ENCODE results near the gene KIR3DL3.
"Not testable (repeated sequence)": the region's sequence is repeated elsewhere in the genome, so short reads cannot be mapped to it uniquely, and the experiment has no call there.

KIR3DL3 gene

DNA sequence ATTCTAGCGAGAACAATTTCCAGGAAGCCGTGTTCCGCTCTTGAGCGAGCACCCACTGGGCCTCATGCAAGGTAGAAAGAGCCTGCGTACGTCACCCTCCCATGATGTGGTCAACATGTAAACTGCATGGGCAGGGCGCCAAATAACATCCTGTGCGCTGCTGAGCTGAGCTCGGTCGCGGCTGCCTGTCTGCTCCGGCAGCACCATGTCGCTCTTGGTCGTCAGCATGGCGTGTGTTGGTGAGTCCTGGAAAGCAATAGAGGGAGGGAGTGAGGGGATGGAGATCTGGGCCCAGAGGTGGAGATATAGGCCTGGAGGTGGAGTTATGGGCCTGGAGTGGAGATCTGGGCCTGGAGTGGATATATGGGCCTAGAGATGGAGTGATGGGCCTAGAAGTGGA, 45.4 kb downstream of the KIR3DL3 start, which contains the start of gene KIR2DL1:
KIR2DL1 (plus strand) TSS at position 148 of the 400 bp plus-strand sequence; CDS start at position 206, 58 bp downstream.
- H3K4me1 ChIP-seq, H3K9ac ChIP-seq, H3K4me2 ChIP-seq, H4K20me1 ChIP-seq, H3K4me3 ChIP-seq, H3K27me3 ChIP-seq, H3K36me3 ChIP-seq, H3K27ac ChIP-seq: not testable (repeated sequence)
- peaks cover 13% of the 10 kb centered on the region for H3K9me3 ChIP-seq

DNA sequence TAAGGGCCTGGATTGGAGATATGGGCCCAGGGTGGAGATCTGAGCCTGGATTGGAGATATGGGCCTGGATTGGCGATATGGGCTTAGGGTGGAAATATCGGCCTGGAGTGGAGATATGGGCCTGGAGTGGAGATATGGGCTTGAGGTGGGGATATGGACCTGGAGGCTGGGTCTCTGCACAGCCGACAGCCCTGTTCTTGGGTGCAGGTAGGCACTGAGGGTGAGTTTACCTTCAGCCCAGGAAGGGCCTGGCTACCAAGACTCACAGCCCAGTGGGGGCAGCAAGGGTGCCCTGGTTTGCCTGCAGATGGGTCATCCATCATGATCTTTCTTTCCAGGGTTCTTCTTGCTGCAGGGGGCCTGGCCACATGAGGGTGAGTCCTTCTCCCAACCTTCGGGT, 46.3 kb downstream of the KIR3DL3 start:
- H3K9me3 ChIP-seq, H3K36me3 ChIP-seq, H3K4me1 ChIP-seq, H3K4me3 ChIP-seq, H3K4me2 ChIP-seq, H3K27ac ChIP-seq, H3K9ac ChIP-seq, H4K20me1 ChIP-seq, H3K27me3 ChIP-seq: not testable (repeated sequence)

GRCh38 chr19:54771018-54771960, 47.0 kb downstream of the KIR3DL3 start:
- H3K4me1 ChIP-seq, H3K27me3 ChIP-seq, H3K9ac ChIP-seq, H3K4me2 ChIP-seq, H4K20me1 ChIP-seq, H3K27ac ChIP-seq, H3K9me3 ChIP-seq, H3K36me3 ChIP-seq, H3K4me3 ChIP-seq: not testable (repeated sequence)

DNA sequence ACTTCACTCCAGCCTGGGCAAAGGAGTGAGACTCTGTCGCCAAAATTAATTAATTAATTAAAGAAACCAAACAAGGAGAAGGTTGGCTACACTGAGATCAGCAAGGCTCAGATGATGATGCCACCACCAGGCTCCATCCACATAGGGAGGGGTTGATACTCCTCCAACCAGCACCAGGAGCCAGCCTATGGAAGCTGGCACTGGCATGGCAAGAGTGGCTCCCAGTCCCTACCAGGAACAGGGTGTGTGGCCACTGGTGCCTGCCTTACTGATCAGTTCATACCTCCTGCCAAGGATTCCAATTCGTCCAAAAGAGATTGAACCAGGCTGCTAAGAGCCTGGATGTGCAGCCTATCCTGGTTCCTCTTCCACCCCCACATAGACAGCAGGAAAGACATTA, 48.4 kb downstream of the KIR3DL3 start:
- not testable (repeated sequence) for H3K27ac ChIP-seq, H3K9me3 ChIP-seq, H3K9ac ChIP-seq, H3K27me3 ChIP-seq, H3K36me3 ChIP-seq, H3K4me1 ChIP-seq, H3K4me3 ChIP-seq, H4K20me1 ChIP-seq, H3K4me2 ChIP-seq

GRCh38 chr19:54775095-54775815, 51.0 kb downstream of the KIR3DL3 start:
- H3K36me3 ChIP-seq, H3K4me3 ChIP-seq, H3K9ac ChIP-seq, H3K27ac ChIP-seq, H3K9me3 ChIP-seq, H4K20me1 ChIP-seq, H3K27me3 ChIP-seq, H3K4me1 ChIP-seq, H3K4me2 ChIP-seq: not testable (repeated sequence)

- not testable (repeated sequence) for H3K4me1 ChIP-seq, H3K36me3 ChIP-seq
Measured at GRCh38 chr19:54775830-54776229, 51.6 kb downstream of the KIR3DL3 start.

GRCh38 chr19:54777851-54778250, 53.6 kb downstream of the KIR3DL3 start:
- not testable (repeated sequence) for H4K20me1 ChIP-seq, H3K4me2 ChIP-seq, H3K4me3 ChIP-seq, H3K4me1 ChIP-seq, H3K9ac ChIP-seq, H3K36me3 ChIP-seq, H3K27ac ChIP-seq, H3K27me3 ChIP-seq
- H3K9me3 ChIP-seq: peaks cover 15% of the 10 kb centered on the region

More at GRCh38 chr19:54775830-54776229, 51.6 kb downstream of the KIR3DL3 start:
- H3K27me3 ChIP-seq, H3K27ac ChIP-seq, H4K20me1 ChIP-seq, H3K4me2 ChIP-seq, H3K9me3 ChIP-seq, H3K9ac ChIP-seq, H3K4me3 ChIP-seq: not testable (repeated sequence)

DNA sequence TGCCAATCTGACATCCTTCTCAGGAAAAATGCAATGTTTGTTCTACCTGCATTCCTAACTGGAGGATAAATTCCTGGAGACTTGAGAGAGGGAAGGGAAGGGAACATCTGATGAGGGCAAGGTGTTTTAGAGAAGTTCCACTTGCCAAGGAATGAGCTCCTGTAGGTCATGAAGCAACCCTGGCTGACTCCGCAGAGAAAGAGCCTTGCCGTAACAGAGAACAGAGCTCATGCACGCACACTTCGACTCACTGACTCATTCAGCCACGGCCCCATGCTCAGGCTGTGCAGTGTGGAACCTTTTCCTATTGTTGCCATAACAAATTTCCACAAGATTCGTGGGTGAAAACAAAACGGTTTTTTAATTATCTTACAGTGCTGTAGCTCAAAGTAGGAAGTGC, 54.7 kb downstream of the KIR3DL3 start:
- not testable (repeated sequence) for H4K20me1 ChIP-seq, H3K4me3 ChIP-seq, H3K4me1 ChIP-seq, H3K36me3 ChIP-seq, H3K9ac ChIP-seq, H3K27ac ChIP-seq, H3K4me2 ChIP-seq, H3K27me3 ChIP-seq
- H3K9me3 ChIP-seq: peaks cover 15% of the 10 kb centered on the region

DNA sequence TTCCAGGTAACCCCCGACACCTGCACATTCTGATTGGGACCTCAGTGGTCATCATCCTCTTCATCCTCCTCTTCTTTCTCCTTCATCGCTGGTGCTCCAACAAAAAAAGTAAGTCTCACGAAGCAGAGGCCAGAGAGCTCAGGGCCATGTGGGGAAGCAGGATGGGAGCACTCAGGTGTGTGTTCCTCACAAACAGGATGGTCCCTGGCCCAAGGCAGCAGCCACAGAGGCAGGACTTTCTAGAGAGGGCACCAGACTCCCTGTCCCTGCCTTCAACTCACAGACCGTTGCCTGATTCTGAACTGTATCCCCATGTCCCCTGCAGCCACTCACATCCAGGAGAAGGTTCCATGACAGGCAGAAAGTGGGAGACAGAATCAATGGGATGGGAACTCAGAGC, 58.7 kb downstream of the KIR3DL3 start:
- H3K27ac ChIP-seq, H3K27me3 ChIP-seq, H3K9ac ChIP-seq, H3K4me1 ChIP-seq, H3K4me2 ChIP-seq, H3K36me3 ChIP-seq, H3K4me3 ChIP-seq, H4K20me1 ChIP-seq: not testable (repeated sequence)
- peaks cover 15% of the 10 kb centered on the region for H3K9me3 ChIP-seq

Data from BLaER1 (cell line).